NCI-H2227 (cell line): ENCODE data around the gene RAB27A.
A peak's percentile ranks its signal among the peaks of the same experiment; 100 is the strongest.
"Not testable (repeated sequence)": the region's sequence is repeated elsewhere in the genome, so short reads cannot be mapped to it uniquely, and the experiment has no call there.

ENCODE experiments used
- DNase-seq: peaks from one replicate; lab custom pipeline; 2025; ENCODE audit not compliant: unreplicated experiment; lab: John Stamatoyannopoulos, UW

The RAB27A gene

DNA sequence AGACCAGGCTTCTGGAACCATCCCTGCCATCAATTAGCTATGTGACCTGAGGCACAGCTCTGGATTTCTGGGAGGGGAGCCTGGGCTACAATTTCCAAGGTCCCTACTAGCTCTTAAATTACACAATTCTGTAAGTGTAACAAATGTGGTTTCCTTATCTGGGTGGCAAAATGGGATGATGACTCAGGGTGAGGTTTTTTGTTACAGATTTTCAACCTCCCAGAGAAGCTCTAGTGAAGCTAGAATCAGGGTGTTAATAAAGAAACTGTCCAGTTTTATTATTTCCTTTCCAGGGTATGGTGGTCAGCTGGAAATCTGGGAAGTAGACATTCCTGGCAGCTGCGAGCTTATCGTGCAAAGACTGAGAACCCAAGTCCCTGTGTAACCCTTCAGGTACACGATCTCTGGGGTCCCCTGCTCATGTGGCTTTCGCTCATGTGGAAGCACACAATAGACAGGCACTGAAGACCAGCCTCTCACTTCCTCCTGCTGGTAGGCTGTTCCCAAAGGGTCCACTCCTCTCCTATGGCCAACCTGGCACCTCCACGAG lies 7.3 kb downstream of the RAB27A start:
- DNase-seq: no peak

DNA sequence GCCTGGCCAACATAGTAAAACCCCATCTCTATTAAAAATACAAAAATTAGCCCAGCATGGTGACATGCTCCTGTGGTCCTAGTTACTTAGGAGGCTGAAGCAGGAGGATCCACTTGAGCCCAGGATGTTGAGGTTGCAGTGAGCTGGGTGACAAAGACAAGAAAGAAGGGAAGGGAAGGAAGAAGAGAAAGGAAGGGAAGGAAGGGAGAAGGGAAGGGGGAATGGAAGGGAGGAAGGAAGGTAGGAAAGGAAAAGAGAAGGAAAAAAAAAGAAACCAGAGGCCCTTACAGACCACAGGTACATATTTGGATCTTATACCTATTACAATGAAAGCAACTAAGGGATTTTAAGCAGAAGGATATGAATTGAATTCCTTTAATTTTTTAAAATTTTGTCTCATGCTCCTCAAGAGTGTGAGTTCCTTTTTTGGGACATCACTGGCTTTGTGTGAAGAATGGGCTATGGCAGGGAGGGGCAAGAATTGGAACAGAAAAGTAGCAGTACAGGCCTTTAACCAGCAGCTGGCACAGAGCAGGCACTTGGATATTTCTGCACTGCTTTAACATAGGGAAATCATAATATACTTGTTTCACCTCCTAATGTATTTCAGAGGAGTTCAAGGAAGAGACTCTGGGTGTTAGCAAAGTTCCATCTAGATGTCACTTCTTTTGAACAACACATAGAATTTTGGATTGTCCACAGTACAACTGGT lies 7.9 kb downstream of the RAB27A start:
- no peak for DNase-seq

GRCh38 chr15:55280589-55280988 lies 9.0 kb downstream of the RAB27A start:
- DNase-seq: not testable (repeated sequence)

GRCh38 chr15:55279746-55280351 lies 9.8 kb downstream of the RAB27A start:
- DNase-seq: no peak

GRCh38 chr15:55279100-55279745 lies 10.4 kb downstream of the RAB27A start:
- DNase-seq: no peak

GRCh38 chr15:55277715-55278114 lies 11.9 kb downstream of the RAB27A start:
- DNase-seq: no peak

DNA sequence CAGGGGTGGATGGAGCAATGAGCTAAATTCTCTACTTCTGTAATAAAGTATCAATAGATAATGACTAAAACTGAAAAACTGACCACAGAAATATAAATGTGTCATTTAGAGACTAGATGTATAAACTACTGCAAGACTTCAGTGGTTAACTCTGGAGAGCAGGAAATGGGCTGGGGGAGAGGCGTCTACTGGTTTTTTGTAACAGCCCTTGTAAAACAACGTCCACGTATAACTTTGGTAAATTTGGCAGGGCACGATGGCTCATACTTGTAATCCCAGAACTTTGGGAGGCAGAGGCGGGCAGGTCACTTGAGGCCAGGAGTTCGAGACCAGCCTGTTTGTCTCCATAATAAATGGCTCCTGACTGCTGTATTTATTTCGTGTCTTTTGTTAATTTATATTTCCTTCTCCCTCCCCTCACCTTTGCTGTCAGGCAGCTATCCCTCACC lies 12.5 kb downstream of the RAB27A start:
- DNase-seq: no peak

DNA sequence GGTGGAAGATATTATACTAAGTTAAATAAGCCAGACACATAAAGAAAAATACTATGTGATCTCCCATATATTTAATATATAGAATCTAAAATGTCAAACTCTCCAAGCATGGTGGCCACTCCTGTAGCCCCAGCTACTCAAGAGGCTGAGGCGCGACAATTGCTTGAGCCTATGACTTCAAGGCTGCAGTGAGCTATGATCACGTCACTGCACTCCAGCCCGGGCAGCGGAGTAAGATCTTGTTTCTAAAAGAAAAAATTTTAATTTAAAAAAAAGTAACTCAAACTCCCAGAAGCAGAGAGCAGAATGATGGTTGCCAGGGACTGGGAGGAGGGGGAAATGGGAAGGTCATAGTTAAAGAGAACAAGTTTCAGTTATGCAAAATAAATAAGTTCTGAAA lies 13.3 kb downstream of the RAB27A start:
- DNase-seq: no peak

GRCh38 chr15:55270291-55270690 lies 19.3 kb downstream of the RAB27A start:
- no peak for DNase-seq

DNA sequence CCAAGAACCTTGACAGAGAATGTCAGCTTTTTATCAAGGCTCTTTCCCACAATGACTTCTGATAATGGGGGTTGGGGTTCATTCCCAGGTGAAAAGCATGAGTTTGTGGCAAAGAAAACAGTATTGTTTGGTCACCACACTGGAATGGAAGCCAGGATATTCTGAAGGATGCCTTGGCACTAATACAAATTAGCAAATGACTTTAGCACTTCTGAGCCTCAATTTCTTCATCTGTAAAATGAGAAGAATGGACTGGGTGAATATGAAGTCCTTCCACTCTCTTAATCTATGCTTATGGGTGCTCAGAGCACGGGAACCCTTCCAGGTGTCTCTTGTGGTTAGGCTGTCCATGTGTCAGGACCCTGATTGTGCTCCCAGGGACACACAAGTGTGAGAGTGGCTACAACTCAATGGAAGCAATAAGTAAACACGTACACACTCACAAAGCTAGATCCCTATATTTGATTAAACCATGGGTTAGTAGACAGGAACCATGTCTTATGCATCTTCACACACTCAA lies 21.4 kb downstream of the RAB27A start:
- DNase-seq: no peak

DNA sequence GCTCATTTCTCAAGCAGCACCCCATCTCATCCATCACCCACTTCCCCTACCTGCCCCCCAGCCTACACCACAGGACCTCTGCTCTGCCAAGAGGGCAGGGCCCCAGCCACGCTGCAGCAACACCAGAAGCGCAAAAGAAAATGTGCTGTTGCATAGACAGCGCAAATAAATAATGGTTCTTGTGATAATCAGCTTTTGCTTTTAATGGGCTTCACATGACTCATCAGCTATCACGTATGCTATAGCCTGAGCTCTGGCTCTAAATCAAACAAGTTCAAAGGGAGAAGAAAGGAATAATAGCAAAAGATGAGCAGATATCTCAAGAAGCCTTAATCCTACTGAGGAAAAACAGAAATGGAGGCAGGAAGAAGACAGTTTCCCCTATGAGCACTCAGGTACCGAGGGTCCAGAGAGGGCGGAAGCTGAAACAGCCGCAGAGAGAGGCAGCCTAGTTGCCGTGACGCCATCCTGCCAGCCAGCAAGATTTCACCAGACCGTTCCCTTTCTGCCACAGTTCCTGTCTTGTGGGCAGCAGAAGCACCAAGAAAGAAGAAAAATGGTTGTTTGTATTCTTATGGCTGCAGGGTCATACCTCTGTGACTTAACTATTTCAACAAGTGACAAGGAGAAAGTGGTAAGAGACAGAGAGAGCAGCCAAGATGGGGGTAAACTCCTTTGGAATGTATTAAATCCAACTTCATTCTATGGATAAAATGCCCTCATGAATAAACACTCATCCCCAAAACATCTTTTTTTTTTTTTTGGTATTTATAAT lies 22.0 kb downstream of the RAB27A start:
- DNase-seq: peak; percentile 36

GRCh38 chr15:55266547-55266946 lies 23.1 kb downstream of the RAB27A start:
- no peak for DNase-seq

DNA sequence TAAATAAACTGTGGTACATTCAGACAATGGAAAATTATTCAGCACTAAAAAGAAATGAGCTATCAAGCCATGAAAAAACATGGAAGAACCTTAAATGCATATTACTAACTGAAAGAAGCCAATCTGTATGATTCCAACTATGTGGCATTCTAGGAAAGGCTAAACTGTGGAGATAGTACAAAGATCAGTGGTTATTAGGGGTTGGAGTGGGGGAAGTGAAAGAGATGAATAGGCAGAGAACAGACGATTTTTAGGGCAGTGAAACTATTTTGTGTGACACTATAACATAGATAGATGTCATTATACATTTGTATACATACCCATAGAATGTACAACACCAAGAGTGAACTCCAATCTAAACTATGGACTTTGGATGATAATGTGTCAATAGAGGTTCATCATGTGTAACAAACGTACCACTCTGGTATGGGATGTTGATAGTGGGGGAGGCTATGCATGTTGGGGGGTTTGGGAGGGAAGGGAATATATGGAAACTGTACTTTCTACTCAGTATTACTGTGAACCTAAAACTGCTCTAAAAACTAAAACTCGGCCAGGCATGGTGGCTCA lies 29.0 kb downstream of the RAB27A start:
- DNase-seq: no peak

- no peak for DNase-seq
Measured at GRCh38 chr15:55257938-55258337, 31.7 kb downstream of the RAB27A start.

DNA sequence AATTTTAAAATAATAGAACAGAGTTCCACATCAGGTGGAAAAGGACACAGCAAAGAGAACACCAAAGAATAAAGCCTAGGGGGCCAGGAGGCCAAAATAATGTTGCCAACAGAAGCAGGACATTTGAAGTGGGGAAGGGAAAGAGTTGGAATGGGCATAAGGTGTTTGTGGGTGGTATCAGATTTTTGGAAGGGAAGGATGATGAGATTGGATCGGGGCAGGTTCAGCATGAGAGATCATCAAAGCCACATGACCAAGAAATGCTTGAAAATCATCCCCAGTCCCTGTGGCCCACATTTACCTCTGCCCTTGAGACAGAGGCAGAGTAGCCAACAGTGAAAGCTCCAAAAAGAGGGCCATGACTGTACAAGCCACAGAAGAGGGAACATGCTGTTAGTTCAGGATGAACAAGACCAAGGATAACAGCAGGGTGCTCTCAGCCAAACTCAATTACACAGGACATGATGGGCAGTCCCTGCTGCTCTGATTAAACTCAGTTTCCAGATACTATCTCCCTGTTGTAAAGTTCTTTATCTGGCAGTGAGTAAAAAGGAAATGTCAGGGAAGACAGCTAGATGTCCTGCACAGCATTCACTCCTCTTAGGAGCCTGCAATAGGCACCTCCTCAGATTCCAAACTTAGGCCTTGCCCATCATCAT lies 32.5 kb downstream of the RAB27A start:
- DNase-seq: no peak

GRCh38 chr15:55256281-55257011 lies 33.2 kb downstream of the RAB27A start:
- no peak for DNase-seq

DNA sequence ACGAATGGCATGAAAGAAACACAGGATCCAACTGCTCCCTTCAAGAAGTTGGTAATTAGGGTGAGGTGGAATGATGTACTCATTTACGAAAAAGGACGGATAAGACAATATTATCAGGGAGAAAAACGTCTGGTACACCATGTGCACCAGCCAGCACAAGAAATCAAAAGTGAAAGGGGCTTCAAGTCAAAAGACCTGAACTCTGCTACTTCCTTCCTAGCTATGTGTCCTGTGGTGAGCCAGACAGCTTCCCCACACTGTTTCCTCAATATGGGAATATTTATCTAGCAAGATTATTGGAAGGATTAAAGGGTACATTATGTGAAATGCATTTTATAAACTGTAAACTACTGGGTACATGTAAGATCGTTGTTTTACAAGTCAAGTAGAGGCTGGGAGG lies 33.9 kb downstream of the RAB27A start:
- DNase-seq: no peak

- no peak for DNase-seq
Measured at GRCh38 chr15:55254916-55255679, 34.5 kb downstream of the RAB27A start.

DNA sequence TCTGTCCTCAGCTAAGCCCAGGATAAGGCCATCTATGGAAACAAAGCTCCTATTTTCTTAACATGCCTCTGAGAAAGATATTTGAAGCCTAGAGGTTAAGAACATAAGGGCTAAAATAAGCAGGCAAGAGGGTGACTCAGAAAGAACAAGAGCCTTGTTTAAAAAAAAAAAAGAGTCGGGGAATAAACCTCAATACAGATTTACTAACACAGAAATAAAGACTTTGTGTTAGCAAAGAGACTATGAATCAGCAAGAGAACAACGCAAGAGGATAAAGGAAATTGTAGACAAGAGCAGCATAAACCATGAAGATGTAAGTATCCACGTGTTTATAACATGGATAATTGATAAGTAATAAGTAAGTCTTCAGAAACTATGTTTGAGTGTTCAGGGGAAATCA lies 36.0 kb downstream of the RAB27A start:
- DNase-seq: no peak
